GM19035 (cell line): Measurements from ENCODE around the gene CCK.
"Not testable (repeated sequence)": the region's sequence is repeated elsewhere in the genome, so short reads cannot be mapped to it uniquely, and the experiment has no call there.

ENCODE experiments used
- ATAC-seq: cut with Tn5 transposase; IDR thresholded peaks from one replicate; pipeline ENCODE4 v1.9.1; 2021; ENCODE audit not compliant: unreplicated experiment

Gene CCK, protein sequence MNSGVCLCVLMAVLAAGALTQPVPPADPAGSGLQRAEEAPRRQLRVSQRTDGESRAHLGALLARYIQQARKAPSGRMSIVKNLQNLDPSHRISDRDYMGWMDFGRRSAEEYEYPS

GRCh38 chr3:42266085-42266484 is at the start of gene CCK:
Gene CCK, minus strand, starts transcription at chr3:42266185. Its CDS starts 2,555 bp downstream, at chr3:42263630.
- ATAC-seq, result no peak

DNA sequence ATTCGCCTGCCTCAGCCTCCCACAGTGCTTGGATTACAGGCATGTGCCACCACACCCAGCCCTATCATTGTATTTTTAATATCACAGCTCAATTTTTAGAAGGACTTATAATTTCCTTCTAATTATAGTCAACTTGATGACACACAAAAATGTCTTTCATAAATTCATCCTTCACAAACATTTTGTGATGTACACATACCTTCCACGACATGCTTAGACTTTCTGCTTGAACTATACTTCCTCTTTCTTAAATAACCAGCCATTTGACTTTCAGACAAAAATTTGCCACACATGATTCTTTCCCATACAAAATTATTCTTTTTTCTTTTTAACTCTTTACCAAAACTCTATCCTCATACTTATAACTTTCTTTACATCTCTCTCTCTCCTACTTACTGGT is 48.4 kb upstream of the CCK start:
- no peak for ATAC-seq

DNA sequence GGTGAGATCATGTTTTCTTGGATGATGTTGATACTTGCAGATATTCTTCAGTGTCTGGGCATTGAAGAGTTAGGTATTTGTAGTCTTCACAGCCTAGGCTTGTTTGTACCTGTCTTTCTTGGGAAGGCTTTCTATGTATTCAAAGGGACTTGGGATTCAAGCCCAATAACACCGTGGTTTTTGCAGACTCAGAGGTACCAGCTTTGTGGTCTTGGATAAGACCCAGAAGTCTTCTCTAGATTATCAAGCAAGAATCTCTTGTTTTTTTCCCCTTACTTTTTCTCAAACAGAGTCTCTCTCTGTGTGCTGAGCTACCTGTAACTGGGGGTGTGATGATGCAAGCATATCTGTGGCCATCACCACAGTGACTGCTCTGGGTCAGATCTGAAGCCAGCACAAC is 42.7 kb upstream of the CCK start:
- ATAC-seq, result no peak

- ATAC-seq, result no peak
Observed at GRCh38 chr3:42306499-42306898, 40.5 kb upstream of the CCK start.

DNA sequence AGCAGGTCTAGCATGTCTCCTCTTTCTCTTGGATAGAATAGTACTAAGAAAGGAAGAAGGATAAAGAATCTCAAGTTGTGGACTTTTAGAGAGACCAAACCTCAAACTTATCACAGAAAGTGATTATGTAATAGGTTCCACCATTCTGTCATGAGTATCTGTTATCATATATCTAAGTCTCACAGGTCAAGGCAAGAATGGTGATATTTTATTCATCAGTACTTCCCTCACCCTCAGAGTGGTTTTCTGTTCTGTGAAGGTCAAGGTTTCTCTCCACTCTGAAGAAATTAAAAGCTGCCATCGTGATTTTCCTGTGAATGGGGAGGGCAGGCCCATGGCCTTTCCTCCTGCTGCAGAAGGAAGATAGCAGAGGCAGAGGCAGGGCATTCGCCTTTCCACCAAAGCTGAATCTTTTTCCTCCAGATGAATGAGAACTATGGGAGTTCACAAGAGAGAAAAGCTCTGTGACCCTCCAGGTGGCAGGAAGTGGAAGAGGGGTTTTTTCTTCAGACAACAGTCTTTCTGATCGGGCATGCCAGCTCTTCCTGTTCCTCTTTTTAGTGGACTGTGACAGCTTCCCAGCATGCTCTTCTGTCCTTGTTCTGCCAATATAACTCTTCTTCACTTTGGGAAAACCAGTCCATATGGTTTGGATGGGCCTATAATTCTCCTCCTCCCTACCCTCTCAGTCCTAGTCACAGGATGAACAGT is 37.1 kb upstream of the CCK start:
- no peak for ATAC-seq

DNA sequence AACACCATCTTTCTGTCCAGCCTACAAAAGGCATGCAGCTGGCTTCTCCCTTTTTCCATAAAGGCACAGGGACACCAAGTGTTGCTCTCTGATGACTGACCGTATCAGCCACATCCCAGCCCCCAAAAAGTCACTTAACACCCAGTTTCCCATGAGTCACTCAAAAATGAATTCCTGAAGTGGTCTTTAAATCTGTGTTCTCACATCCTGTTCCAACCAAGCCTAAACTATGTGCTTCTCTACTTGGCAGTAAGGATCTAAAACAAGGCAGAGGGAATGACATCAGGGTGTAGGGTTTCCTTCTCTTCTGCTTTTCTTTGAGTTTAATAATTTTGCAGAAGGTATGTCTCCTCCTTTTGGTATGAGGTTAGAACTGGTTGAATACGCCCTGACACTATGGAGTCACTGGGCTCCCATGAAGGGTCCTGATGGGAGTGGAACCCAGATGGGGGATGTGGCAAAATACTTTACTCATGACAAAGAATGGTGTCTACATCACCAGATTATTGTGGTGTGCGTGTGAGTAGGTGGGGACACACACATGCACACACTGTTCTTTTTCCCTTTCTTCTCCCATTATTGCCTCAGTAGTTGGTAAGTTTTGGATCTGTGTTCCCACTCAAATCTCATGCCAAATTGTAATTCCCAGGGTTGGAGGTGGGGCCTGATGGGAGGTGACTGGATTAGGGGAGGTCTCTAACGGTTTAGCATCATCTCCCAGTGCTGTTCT is 35.6 kb upstream of the CCK start:
- no peak for ATAC-seq

- no peak for ATAC-seq
Observed at GRCh38 chr3:42300778-42301177, 34.8 kb upstream of the CCK start.

GRCh38 chr3:42300013-42300412 is 34.0 kb upstream of the CCK start:
- ATAC-seq, result no peak

- no peak for ATAC-seq
Observed at GRCh38 chr3:42298259-42298658, 32.3 kb upstream of the CCK start.

- ATAC-seq, result no peak
Observed at GRCh38 chr3:42292009-42292408, 26.0 kb upstream of the CCK start.

DNA sequence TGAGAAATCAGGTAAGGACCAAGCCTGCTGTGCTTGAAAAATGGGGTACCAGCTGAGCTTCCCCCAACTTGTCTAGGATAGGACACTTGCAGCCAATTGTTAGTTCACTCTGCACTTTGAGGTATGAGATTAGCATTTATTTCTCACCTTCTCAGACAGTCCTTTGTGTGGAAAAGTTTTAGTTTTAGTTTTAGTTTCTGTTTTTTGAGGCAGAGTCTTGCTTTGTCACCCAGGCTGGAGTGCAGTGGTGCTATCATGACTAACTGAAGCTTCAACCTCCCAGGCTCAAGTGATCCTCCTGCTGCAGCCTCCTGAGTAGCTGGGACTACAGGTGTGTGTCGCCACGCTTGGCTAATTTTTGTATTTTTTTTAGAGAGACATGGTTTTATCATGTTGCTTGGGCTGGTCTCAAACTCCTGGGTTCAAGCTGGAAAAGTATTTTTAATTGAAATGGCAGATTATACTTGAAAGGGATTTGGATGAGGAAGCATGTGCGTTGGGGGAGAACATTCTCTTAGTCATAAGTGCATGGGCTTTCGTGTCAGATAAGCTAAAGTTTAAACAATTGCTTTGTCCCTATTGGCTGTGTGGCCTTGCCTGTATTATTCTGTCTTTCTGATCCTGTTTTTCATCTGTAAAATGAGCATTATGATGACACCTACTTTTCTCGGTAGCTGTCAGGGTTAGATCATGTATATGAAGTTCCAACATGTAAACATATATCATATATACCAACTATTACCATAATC is 25.2 kb upstream of the CCK start:
- no peak for ATAC-seq

- ATAC-seq, result no peak
Observed at GRCh38 chr3:42289026-42289425, 23.0 kb upstream of the CCK start.

DNA sequence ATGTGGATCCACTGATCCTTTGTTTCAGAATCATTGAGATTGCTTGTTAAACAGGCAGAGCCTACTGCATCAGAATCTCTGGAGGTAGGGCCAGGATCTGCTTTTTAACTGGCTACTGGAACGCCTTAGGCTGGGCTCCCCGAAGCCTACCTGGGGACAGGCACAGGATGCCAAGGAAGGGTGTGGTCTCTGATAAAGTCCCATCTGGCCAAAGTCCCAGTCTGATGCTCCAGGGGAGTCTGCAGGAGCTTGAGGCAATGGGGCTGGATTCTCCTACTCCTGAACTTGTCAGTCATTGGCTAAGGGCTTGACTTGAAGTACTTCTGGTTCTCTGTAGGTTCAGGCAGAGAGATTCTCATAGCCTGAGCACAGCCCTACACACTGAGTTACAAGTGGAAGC is 22.4 kb upstream of the CCK start:
- no peak for ATAC-seq

- ATAC-seq, result not testable (repeated sequence)
Observed at GRCh38 chr3:42287423-42287822, 21.4 kb upstream of the CCK start.

GRCh38 chr3:42277676-42278075 is 11.7 kb upstream of the CCK start:
- ATAC-seq, result no peak

GRCh38 chr3:42276141-42277132 is 10.5 kb upstream of the CCK start:
- ATAC-seq, result peak; percentile 87

DNA sequence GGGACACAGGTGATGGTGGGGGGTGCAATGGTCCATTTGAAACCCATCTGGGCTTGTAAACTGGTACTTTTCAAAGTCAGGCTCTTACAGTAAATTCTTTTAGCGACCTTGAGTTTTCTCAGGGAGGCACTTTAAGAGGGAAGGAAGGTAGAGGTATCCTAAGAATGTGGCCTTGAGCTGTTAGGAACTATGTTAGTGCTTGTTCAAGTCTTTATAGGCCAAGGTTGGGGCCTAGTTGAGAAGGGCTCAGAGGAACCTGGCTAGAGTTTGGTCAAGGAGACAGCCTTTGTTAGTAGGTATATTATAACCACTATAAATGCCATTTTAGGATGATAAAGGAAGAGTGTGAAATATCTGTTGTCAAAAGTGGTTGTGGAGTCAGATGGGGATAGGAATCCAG is 9.2 kb upstream of the CCK start:
- ATAC-seq, result no peak

GRCh38 chr3:42274266-42274665 is 8.3 kb upstream of the CCK start:
- ATAC-seq, result no peak

DNA sequence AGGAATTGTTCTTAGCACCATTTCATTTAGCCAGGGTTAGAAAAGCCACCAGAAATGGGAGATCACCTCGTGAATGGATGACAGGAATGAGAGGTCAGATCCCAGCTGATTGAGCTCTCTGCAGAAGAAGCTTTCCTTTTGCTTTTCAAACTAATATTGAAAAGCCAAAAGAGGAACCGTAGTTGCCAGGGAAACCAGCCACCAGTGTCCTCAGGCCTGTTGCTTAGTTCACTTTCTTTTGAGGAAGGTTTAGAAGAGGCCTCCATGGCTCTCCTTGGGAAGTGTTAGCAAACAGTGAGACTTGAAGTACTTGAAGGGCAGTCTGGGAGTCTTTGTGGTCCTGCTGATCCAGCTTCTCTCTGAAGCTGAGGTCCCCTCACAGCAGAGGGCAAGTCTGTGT is 7.4 kb upstream of the CCK start:
- no peak for ATAC-seq

DNA sequence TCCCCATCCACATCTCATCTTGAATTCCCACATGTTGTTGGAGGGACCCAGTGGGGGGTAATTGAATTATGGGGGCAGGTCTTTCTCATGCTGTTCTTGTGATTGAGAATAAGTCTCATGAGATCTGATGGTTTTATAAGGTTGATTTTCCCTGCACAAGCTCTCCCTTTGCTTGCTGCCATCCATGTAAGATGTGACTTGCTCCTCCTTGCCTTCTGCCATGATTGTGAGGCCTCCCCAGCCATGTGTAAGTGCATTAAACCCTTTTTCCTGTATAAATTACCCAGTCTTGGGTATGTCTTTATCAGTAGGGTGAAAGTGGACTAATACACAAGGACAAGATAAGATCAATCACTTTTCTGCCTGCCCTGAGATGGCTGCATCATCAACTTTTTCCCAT is 5.8 kb upstream of the CCK start:
- no peak for ATAC-seq

- no peak for ATAC-seq
Observed at GRCh38 chr3:42270561-42270960, 4.6 kb upstream of the CCK start.
